GM12864 (cell line): ENCODE data around the gene BRD4.

Experiments used
- DNase-seq: peaks from one replicate; pipeline ENCODE4 v3.0.0-alpha.2; 2011; ENCODE audit warnings: low read depth
- H3K4me3 ChIP-seq: 2 replicates; pipeline ENCODE4 v1.5.1; 2011; ENCODE audit warnings: mild to moderate bottlenecking, low read depth, low read length, control low read depth
- CTCF ChIP-seq: IDR thresholded peaks from 2 replicates; pipeline ENCODE4 v1.5.1; 2011; ENCODE audit warnings: low read depth, mild to moderate bottlenecking, moderate library complexity, low read length, control low read depth, inconsistent platforms; ENCODE audit errors: missing control alignments

The BRD4 gene

DNA sequence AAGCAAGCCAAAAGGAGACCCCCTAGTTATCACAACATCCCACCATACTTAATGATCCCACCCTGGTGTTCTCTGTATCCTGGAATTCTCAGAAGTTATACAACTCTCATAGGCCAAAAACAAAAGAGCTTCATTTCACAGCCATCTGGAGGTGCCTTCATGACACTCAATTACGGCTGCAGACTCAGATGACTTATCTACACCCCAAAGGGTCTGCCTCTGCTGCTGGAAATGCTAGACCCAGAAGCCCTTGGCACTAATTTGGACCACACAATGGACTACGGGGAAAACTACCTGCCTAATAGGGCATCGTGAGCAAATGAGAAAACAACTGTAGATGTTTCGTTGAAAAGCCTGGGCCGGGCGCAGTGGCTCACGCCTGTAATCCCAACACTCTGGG, 40.2 kb downstream of the BRD4 start:
- no peak for DNase-seq
- H3K4me3 ChIP-seq = no peak overlapping the region
- TF ChIP-seq CTCF = no peak

GRCh38 chr19:15291548-15292021, 40.8 kb downstream of the BRD4 start:
- no peak for DNase-seq
- no peak for TF ChIP-seq CTCF
- no peak overlapping the region for H3K4me3 ChIP-seq

DNA sequence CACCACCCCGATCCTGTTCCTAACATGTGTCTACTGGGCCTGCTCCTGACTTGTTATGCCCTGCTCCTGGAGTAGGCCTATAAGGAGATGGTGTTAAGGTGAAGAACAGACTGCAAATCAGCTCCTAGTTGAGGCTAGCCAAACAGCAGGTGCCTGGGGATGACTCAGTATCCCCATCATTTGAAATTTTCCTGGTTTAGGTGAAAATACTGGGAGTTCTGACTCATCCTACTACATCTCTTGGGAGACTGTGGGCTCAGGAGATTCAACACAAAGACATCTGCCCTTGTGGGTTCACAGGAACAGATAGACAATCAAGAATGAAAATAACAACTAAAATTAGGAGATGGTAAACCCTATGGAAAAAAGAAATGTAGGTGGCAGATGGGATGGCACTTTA, 41.2 kb downstream of the BRD4 start:
- no peak overlapping the region for H3K4me3 ChIP-seq
- DNase-seq = no peak
- no peak for TF ChIP-seq CTCF

DNA sequence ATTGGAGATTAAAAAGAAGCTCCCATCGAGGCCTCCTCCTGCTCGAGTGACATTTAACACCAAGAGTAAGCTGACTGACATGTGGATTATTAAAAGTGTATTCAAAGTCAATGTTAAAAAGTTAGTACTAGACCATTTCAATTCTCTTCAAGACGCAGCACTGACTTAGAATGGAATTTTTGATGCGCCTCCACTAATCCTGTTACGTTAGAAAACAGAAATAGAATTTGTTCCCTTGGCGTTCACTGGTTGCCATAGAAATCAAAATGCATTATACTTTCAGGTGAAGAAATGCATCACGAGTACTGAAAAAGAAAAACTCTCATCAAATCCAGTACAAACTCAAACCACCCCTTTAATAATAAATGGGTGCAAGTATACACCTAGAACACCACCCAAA, 42.2 kb downstream of the BRD4 start:
- no peak for TF ChIP-seq CTCF
- H3K4me3 ChIP-seq = no peak overlapping the region
- DNase-seq = no peak

- no peak overlapping the region for H3K4me3 ChIP-seq
- DNase-seq = no peak
- TF ChIP-seq CTCF = no peak
Observed at GRCh38 chr19:15289673-15290072, 42.7 kb downstream of the BRD4 start.

DNA sequence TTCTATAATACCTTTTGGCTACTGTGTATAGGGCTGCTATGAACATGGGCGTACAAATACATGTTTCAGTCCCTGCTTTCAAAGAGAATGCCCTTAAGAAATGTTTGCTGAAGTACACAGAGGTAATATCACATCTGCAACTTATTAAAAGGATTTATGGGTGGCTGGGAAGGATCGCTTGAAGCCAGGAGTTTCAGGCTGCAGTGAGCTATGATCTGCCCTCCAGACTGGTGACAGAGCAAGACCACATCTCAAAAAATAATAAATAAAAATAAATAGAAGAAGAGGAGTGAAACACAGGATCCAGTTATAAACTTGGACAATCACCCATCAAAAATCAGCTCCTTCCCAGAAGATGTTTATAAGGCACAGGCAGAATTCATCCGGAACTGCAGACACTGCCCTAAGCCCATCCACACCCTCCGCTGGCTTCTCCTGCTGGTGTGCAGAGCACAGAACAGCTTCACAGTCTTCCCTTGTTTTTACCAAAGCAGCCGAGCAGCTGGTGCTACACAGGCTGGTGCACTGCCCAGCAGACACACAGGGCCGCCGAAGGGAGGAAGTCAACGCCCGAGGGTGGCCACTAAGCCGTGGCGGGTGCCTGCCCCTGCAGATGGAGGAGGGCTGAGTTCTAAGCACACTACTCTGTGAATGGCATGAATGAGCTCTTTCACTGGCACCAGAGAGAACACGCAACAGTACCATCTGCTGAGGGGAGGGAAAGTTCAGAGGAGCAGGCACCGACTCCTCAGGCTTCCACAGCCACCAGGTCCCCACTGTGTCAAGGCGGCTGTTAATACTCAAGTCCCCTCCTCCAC, 44.0 kb downstream of the BRD4 start:
- no peak for DNase-seq
- H3K4me3 ChIP-seq = no peak overlapping the region; the same call in 1 of the 2 replicates
- TF ChIP-seq CTCF = no peak

- no peak overlapping the region; the same call in 1 of the 2 replicates for H3K4me3 ChIP-seq
- no peak for TF ChIP-seq CTCF
- DNase-seq = no peak
Observed at GRCh38 chr19:15287496-15287895, 44.8 kb downstream of the BRD4 start.
